Activated T-helper 1 cell treated with Interleukin-2 at 50 U/mL for 16 hours (primary cell): Measurements from ENCODE around the gene HERC2.

Source experiments
- DNase-seq: peaks from one replicate; pipeline ENCODE4 v3.0.0-alpha.2; 2020; ENCODE audit warnings: low read depth

Gene HERC2

DNA sequence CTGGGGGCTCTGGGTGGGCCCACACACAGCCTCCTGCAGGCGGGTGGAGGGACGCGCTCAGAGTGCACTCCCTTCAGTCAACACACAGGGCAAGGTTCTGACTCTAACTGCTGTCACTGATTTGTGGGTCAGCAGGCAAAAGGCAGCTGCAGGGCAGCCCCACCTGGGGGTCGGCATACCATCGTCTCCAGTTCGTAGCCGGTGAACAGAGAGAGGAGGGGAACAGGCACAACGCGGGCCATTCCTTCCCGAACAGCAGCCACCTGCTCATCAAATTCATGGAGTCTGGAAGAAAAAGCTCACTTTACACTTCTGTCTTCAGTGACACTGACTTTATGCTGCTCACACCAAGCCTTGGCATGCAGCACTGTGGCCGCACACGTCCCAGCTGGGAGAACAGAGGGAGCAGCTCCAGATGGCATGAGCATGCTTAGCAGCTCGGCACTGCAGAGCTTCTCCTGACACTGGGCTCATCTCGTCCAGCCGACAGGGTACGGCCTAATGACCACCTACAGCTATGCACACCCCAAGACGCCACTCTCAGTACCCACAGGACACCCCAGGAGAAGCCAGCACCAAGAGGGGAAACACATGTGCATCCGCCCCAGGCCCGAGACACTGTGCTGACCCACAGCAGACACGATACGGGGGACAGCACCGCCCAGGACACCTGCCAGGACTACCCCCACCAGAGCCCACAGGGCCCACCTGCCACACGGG lies 208.4 kb downstream of the HERC2 start:
- DNase-seq, result no peak

DNA sequence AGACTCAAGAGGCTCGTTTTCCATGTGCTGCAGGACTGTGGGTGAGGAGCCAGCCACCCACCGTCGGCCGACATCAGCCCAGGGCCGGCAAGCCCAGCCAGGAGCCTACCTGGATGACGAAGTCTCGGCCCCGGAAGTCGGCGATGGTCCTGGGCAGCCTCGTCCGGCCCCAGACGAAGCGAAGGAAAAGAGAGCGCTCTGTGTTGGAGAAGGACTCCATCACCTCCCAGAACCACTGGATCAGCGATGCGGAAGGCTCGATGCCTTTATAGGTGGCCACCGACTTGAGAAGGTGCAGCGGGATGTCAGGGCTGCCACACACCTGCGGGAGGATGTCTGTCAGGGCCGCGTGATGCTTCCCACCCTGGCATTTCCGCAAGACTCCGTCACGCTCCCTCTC lies 209.0 kb downstream of the HERC2 start:
- DNase-seq, result no peak

DNA sequence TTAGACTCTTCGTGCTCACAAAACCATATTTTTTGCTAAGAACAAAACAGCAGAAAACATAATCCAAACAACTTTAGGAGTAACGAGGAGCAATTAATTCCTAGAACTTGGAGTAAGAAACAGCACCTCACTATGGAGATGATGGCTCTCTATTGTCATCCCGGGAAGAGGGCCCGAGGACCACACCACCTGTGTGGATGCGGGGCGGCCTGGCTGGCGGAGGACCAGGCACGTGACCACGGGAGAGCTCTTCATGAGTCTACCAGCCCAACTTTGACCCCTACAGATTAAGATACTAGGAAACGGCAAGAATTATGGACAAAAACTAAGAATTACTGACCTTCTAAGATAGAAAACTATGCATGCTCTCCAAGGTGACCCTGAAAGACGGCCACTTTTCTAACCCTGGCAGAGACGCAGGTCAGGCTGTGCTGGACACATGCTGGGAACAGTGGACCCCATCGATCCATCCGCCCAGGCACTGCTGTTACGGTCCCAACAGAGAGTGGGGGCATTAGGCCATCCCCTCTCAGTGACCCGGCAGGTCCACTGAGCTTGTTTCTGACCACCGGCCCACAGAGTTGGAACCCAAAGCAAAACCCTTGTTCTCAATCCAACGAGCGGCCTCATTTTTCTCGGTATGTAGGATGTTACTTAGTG lies 209.7 kb downstream of the HERC2 start:
- DNase-seq, result no peak

DNA sequence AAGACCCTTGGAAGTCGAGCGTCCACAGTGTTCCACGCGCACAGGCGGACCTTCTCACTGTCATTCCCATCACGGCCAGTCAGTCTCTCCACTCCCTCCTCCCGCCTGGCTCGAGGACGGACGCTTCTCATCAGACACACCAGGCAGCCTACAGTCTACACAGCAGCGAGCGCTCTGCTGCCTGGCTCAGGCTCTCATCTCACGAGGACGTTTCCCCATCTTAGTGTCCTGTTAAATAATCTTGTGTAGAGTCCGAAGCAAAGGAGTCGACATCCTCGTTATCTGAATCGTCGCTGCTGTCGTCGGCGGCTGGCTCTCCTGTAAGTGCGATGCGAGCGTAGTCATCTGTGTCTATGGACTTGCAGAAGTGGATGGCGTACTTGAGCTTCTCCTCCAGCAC lies 210.4 kb downstream of the HERC2 start:
- DNase-seq, result no peak

DNA sequence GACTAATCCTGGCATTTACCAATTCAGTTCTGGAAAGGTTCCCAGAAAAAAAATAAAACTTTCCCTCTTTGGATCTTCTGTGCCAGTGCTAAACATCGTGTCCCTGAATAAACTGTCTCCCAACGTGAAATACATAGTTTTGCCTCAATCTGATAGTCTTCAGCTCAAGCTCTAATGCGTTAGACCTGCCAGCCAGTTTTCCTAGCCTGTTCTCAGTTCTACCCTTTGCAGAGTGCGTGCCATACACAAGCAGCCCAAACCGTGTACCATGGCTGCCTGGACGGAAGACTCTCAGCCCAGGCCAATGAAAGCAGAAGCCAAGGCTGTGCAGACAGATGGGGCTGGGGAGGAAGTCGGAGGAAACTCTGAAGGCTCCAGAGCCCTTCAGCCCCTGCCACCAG lies 211.5 kb downstream of the HERC2 start:
- DNase-seq, result no peak

DNA sequence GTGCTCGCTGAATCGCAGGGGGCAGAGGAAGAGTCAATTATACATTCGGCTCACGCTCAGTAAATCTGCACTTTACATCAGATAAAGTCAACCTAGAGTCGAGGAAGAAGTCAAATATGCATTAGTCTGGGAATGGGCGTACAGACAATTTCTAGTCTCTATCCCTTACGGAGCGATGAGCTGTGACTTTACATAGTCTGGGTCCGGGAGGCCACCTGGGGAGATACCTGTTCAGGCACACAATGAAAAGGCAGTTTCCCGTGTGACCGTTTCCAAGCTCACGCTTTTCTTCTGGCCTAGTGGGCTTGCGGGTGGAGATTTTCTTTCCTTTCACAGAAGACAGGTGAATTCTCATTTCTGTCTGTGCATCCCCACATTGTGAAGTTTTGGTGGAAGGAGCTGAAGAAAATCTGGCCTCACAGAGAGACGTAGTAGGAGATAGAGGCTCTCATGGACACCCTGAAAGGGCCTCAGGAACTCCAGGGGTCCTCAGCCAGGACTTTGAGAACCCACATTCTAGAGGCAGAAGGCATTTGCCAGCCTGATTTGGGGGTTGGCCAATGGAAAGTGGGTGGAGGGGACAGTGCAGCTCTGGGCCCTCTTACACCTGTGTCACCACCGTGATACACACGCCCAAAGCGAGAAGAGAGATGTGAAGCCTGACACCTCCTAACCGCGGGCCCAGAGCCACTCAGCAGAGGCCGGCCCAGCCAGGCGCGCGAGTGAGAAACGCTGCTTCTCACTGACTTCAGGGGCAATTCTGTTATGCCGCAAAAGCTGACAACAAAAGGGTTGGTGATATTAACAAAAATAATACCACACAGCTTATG lies 212.1 kb downstream of the HERC2 start:
- no peak for DNase-seq

DNA sequence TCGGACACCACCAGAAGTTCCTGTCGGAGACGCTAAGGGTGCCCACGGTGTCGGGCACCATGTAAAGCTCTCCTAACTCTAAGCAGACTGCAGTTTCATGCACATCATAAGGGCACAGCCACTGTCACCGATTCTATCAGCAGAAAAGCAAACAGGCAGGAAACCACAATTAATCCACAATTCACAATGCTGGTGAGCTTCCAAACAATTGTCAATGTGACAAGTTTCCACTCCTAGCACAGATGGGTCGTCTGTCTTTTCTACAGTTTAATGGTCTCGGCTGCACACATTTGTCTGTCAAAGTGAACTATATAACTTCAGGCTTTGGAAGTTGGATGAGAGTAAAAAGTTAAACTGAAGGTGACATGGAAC lies 214.1 kb downstream of the HERC2 start:
- DNase-seq, result no peak

DNA sequence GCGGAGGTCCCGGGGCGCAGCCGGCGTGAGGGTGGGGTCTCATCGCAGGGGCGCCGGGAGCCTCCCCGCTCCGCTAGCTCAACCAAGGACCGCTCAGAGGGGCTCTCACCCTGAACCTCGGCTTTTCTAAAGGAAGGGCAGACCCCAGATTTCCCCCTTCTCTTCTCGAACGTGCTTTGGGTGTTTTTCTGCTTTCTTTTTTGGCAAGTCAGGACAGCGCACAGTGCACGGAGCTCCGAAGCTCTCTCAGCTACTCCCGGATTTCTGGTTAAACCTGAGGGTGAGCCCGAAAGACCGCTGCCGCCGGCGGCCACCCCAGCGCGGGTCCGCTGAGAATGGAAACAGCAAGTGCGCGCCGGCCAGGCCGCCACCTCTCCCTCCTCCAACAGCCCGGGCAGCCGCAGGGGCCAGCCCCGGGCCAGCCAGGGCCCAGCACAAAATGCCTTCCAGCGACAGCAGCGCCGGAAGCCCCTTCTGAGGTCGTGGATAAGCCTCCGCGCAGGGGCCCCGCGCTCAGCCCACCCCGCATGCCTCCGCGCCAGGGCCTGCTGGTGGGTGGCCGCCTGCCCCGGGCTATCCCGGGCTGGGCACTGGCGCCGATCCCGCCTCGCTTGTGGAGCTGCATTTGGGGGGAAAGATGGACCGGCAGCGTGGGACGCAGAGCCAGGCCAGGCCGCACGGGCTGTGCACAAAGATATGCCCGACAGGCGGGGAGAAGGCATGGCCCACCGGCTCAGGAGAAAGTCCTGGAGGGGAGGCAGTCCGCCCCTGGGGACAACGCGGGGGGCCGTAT lies 214.7 kb downstream of the HERC2 start:
- DNase-seq, result no peak

DNA sequence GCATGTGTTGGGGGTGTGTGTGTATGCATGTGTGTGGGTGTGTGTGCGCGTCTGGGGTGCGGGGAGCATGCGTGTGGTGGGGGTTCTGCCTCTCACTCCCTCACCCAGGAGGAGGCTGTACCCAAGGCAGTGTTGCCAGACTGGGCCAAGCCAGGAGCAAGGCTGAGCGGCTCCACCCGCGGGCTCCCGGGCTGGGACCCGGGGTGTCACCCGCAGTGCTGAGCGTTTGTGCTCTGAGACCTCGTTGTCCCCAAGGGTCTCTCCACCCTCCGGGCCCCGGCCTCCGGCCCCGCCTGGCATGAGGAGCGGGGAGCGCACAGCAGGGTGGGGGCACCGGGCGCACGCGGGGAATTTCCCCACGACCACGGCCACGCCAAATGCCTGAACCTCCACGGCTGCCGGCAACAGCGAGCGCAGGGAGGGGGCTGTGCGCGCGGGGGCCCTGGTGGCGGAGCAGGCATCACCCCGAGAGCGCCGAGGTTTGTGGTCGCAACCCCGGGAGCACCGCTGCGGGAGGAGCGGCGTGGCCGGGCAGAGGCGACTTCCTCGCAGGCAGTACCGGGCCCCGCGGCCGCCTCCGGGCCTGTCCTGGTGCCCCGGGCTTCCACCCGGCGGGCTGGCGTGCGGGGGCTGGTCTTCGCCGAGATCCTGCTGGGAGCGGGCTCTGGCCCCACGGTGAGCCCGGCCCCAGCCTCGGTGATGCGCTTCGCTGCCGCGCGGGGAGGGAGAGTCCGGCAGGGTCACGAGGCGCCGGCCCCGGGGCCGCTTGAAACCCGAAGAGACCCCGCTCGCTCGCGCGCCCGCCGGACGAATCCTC lies 215.5 kb downstream of the HERC2 start:
- no peak for DNase-seq

DNA sequence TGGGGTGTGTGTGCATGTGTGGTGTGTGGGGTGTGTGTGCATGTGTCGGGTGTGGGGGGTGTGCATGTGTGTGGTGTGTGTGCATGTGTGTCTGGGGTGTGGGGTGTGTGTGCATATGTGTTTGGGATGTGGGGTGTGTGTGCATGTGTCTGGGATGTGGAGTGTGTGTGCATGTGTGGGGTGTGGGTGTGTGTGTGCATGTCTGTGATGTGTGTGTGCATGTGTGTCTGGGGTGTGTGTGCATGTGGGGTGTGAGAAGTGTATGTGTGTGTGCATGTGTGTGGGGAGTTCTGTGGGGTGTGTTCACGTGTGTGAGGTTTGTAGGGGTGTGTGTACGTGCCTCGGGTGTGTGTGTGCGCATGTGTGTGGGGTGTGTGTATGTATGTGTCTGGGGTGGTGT lies 216.2 kb downstream of the HERC2 start:
- DNase-seq, result no peak

DNA sequence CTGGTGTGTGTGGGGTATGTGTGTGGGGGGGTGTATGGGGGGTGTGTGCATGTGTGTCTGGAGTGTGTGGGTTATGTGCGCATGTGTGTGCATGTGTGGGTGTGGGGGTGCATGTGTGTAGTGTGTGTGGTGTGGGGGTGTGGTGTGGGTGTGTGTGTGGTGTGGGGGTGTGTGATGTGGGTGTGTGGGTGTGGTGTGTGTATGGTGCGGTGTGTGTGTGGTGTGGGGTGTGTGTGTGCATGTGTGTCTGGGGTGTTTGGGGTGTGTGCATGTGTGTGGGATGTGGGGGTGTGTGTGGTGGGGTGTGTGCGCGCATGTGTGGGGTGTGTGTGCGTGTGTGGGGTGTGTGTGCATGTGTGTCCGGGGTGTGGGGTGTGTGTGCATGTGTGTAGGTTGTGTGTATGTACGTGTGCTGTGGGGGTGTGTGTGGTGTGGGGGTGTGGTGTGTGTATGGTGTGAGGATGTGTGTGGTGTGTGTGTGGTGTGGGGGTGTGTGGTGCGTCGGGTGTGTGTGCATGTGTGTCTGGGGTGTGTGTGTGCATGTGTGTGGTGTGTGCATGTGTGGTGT lies 216.7 kb downstream of the HERC2 start:
- no peak for DNase-seq

DNA sequence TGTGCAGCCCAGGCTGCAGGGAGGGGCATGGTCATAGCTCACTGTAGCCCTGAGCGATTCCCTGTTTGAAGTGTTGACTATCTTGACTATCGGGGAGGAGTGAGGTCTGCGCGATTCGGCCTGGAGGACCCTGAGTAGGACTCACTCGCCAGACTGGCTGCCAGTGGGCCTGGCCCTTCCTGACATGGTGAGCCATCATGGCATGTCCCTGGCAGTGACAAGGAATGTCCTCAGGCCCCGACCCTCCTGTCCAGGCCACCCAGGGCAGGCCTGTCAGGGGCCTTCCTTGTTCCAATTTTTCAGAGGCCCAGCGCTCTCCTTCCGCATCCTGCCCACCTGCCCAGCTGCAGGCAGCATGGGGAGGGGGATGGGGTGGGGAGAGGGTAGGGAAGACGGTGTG lies 217.7 kb downstream of the HERC2 start:
- no peak for DNase-seq

DNA sequence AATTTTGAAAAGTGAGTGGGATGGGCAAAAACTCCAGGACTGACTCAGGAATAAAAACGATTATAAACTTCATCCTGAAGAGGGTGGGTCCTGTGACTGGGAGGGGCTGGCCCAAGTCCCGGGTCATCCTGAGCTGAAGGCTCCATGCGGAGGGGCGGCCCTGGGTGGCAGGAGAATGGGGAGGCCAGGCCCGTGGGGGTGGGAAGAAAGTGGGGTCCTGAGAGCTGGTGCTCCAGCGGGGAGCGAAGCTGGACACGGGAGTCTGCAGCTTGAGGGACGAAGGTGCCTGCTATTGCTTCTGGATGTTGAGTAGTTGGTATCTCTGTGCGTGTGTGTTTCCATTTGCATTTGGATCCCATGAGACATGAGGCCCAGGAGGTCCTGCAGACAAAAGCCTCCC lies 218.1 kb downstream of the HERC2 start:
- no peak for DNase-seq

DNA sequence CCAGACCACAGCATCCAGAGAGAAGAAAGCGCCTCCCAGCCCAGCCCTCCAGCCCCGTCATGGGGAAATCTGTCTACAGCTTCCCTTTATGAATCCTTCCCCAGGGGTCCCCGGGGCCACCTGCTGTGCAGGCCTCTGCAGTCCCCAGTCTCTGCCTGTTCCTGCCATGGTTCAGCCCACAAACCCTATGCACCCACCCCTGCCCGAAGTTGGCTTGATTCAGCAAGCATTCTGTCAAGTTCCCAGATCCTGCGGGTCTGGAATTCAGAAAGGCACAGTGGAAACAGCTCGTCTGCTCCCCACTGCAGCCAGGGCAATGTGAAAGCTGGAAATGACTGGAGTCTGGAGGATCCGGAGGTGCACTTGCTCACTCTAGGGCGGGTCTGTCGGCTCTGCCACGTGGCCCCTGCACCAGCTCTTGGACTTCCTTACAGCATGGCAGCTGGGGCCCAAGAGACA lies 220.0 kb downstream of the HERC2 start:
- DNase-seq, result no peak

DNA sequence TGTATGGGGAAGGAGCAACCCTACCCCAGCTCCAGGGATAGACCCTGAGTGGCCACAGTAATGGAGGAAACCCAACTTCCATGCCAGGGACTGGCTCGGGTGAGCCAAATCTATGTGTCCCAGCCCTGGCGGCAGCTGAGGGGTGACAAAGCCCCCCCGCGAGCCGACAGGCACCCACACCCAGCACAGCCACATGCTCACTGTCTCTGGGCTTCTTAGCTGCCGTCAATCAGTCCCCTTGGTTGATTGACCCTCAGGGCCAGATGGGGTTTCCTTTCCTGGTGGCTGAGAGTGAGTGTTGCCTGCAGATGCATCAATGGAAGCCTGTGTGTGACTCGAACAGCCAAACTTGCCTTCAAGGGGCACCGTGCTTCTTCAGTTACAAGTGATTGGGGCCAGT lies 220.8 kb downstream of the HERC2 start:
- DNase-seq, result no peak

DNA sequence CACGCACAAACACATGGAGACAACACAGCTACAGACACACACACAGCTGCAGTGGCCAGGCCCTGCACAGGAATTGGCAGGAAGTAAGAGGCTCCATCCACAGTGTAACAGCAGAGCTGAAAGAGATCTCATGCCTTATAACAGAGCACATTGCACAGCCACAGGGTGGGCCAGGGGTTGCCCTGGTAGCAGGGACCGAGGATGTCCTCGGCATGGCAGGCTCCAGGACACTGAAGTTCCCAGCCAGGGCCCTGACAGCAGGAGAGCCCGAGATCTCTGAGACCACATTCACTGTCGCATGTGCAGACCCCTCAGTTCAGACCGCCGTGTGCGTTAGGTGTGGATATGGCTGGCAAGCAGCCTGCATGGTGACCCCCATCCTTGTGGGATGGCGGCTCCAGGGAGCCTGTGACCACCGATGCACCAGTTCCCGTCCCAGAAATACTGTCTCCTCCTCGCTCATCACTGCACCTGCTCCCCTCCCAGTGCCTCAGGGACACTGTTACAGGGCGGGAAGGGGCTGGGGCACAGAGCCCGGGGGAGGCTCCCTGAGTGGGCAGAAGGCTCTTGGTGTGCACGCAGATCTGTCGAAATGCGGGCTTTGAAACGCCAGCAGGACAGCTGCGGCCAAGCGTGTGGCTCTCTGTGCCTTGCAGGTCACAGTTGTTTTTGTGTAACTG lies 221.3 kb downstream of the HERC2 start:
- DNase-seq, result no peak

DNA sequence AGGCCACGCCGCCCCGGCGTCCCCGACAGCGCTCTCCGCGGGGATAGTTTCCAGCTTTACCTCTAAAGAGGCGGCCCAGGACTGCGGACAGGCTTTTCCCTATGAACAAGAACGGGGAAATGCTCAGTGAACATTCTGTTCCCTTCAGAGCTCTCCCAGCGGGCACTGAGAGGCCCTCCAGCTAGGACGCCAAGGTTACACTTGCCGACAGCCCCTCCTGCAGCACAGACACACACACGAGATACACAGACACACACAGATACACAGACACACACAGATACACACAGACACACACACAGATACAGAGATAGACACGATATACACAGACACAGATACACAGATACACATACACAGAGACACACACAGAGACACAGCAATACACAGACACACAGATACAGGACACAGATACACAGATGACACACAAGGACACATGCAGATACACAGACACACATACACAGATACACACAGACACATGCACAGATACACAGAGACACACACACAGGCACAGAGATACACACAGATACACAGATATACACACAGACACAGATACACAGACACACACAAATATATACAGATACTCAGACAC lies 222.3 kb downstream of the HERC2 start:
- no peak for DNase-seq

DNA sequence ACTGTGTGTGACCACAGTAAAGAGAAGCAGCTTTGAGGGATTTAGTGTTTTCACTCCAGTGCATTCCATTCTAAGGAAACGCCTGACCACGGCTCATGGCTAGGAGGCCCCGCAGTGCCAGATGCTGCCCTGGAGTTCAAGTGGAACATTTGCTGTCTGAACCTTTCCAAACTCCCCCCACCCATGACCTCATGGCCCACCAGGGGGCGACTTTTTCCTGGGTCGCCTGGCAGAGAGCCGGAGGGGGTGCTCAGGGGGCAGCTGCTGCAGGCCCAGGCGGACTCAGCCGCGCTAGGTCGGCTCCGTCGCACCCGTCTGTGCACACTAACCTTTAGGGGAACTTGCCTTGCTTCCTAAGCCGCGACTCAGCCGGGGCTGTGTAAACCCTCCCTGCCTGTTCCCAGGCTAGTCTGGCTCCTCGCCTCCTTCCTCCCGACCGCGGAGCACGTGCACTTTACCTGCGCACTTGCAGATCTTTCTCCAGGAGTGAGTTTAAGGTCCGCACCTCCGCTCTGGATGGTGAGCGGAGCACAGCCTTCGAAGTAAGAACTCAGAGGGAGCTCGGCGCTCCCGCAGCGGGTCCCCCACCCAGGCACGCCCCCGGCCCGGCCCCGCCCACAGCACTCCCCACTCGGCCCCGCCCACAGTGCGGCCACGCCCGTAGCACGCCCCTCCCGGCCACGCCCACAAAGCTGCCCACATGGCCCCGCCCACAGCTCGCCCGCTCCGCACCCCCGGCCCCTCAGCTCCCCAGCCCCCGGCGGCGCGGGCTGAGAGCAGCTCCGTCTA lies 223.0 kb downstream of the HERC2 start, which contains the start of gene OCA2:
TSS of gene OCA2 (minus strand) at position 550 of the 789 bp plus-strand sequence. CDS start 17,441 bp downstream, outside the sequence.
- peak; percentile 47 for DNase-seq

DNA sequence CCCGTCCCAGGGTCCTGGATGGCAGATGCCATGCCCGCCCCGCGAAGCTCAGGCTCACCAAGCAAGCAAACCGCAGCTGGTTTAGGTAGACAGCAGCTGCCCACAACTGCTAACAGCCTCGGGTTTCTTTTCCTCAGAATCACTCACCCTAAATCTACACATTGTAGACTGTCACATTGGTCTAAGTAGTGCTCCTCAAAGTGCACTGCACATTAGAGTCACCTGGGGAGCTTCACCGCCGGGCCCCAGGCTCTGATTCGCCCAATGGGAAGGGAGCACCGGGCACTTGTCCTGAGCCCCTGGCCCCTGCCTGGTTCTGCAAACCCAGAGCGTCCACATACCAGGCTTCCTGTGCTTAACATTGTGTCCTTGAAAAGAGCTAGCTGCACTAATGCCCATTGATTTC lies 223.6 kb downstream of the HERC2 start:
- no peak for DNase-seq
